Activated naive CD4-positive, alpha-beta T cell treated with anti-CD3 and anti-CD28 coated beads, Interleukin-2, amount 10 ng/mL, durations not matched to agents 7 days and 5 days (primary cell): ENCODE measurements around the gene MYL7.
A peak's percentile ranks its signal among the peaks of the same experiment; 100 is the strongest.

Experiments
- CTCF ChIA-PET: fragments of 350-600 bp; sonication (Branson Sonifier 250); formaldehyde crosslinking; loops from one replicate; lab custom pipeline; 2021; ENCODE audit warnings: antibody characterized with exemption; lab: Charles Lee
- DNase-seq: peaks from one replicate; pipeline ENCODE4 v3.0.0-alpha.2; 2020
- H3K27ac Mint-ChIP-seq: one replicate; pipeline ENCODE4 v1.8.0; 2021; ENCODE audit warnings: mild to moderate bottlenecking, moderate library complexity, mixed read lengths
- H3K27me3 Mint-ChIP-seq: one replicate; pipeline ENCODE4 v1.8.0; 2021; ENCODE audit warnings: mild to moderate bottlenecking, mixed read lengths
- H3K36me3 Mint-ChIP-seq: one replicate; pipeline ENCODE4 v1.8.0; 2021; ENCODE audit warnings: mixed read lengths
- H3K4me1 Mint-ChIP-seq: one replicate; pipeline ENCODE4 v1.8.0; 2021; ENCODE audit warnings: mixed read lengths
- H3K4me3 Mint-ChIP-seq: one replicate; pipeline ENCODE4 v1.8.0; 2021; ENCODE audit warnings: mild to moderate bottlenecking, moderate library complexity, mixed read lengths
- H3K9me3 Mint-ChIP-seq: one replicate; pipeline ENCODE4 v1.8.0; 2021; ENCODE audit warnings: mixed read lengths

MYL7 gene

GRCh38 chr7:44102846-44103565 is 38.1 kb downstream of the MYL7 start:
- CTCF ChIA-PET = interaction anchor here (0.8 kb wide), 1 partner anchor 94 kb away, joined by 3 read pairs; no protein-coding TSS in a partner anchor
- Mint-ChIP-seq H3K4me3 (peak overlapping the region; percentile 47), H3K4me1 (peaks cover 3% of the 10 kb centered on the region), H3K27me3 (peaks cover 61% of the 10 kb centered on the region), H3K27ac (no peak overlapping the region), H3K9me3 (no peaks in the 10 kb centered on the region), H3K36me3 (no peaks in the 10 kb centered on the region)
- no peak for DNase-seq

- H3K36me3 Mint-ChIP-seq = no peaks in the 10 kb centered on the region
- H3K4me3 Mint-ChIP-seq = no peak overlapping the region
- CTCF ChIA-PET = interaction anchor here (0.8 kb wide), 1 partner anchor 94 kb away, joined by 3 read pairs; no protein-coding TSS in a partner anchor
- H3K4me1 Mint-ChIP-seq = peaks cover 9% of the 10 kb centered on the region
- no peak for DNase-seq
- H3K9me3 Mint-ChIP-seq = no peaks in the 10 kb centered on the region
- H3K27me3 Mint-ChIP-seq = peaks cover 61% of the 10 kb centered on the region
- no peak overlapping the region for H3K27ac Mint-ChIP-seq
Observed at GRCh38 chr7:44101966-44102845, 38.9 kb downstream of the MYL7 start.

GRCh38 chr7:44101303-44101965 is 39.7 kb downstream of the MYL7 start:
- H3K27me3 Mint-ChIP-seq = peaks cover 59% of the 10 kb centered on the region
- DNase-seq = no peak

GRCh38 chr7:44100458-44101302 is 40.5 kb downstream of the MYL7 start:
- DNase-seq = no peak
- Mint-ChIP-seq H3K27me3 (peaks cover 58% of the 10 kb centered on the region), H3K4me1 (peaks cover 14% of the 10 kb centered on the region), H3K9me3 (no peaks in the 10 kb centered on the region), H3K36me3 (no peaks in the 10 kb centered on the region), H3K27ac (no peak overlapping the region), H3K4me3 (no peak overlapping the region)
- CTCF ChIA-PET = no interaction called here

More at GRCh38 chr7:44101303-44101965, 39.7 kb downstream of the MYL7 start:
- no peak overlapping the region for H3K4me3 Mint-ChIP-seq
- H3K4me1 Mint-ChIP-seq = peaks cover 14% of the 10 kb centered on the region
- no peaks in the 10 kb centered on the region for H3K36me3 Mint-ChIP-seq
- H3K27ac Mint-ChIP-seq = no peak overlapping the region
- no peaks in the 10 kb centered on the region for H3K9me3 Mint-ChIP-seq
- CTCF ChIA-PET = no interaction called here

- peaks cover 11% of the 10 kb centered on the region for H3K4me1 Mint-ChIP-seq
- peaks cover 56% of the 10 kb centered on the region for H3K27me3 Mint-ChIP-seq
- no peak overlapping the region for H3K4me3 Mint-ChIP-seq
- no peaks in the 10 kb centered on the region for H3K9me3 Mint-ChIP-seq
- no peak overlapping the region for H3K27ac Mint-ChIP-seq
- no peak for DNase-seq
- H3K36me3 Mint-ChIP-seq = no peaks in the 10 kb centered on the region
- CTCF ChIA-PET = no interaction called here
Observed at GRCh38 chr7:44099669-44100068, 41.5 kb downstream of the MYL7 start.

- Mint-ChIP-seq H3K9me3 (peaks cover 1% of the 10 kb centered on the region), H3K36me3 (no peaks in the 10 kb centered on the region), H3K27ac (peak overlapping the region; percentile 67), H3K27me3 (peaks cover 47% of the 10 kb centered on the region), H3K4me1 (peaks cover 11% of the 10 kb centered on the region), H3K4me3 (no peak overlapping the region)
- CTCF ChIA-PET = interaction anchor here (0.9 to 1.5 kb wide), 4 partner anchors 13 to 97 kb away, joined by 3 to 4 read pairs (median 3); no protein-coding TSS in a partner anchor
- DNase-seq = no peak
Observed at GRCh38 chr7:44098092-44099068, 42.8 kb downstream of the MYL7 start.

- no peak overlapping the region for H3K27ac Mint-ChIP-seq
- H3K27me3 Mint-ChIP-seq = peaks cover 47% of the 10 kb centered on the region
- CTCF ChIA-PET = interaction anchor here (0.9 to 1.5 kb wide), 5 partner anchors 8 to 98 kb away, joined by 3 to 4 read pairs (median 3); no protein-coding TSS in a partner anchor
- no peak overlapping the region for H3K4me3 Mint-ChIP-seq
- H3K4me1 Mint-ChIP-seq = peaks cover 11% of the 10 kb centered on the region
- H3K9me3 Mint-ChIP-seq = peaks cover 4% of the 10 kb centered on the region
- DNase-seq = no peak
- no peaks in the 10 kb centered on the region for H3K36me3 Mint-ChIP-seq
Observed at GRCh38 chr7:44097064-44097932, 43.8 kb downstream of the MYL7 start.

GRCh38 chr7:44096326-44096881 is 44.7 kb downstream of the MYL7 start:
- CTCF ChIA-PET = interaction anchor here (0.7 to 1.5 kb wide), 2 partner anchors 15 kb away, joined by 3 to 4 read pairs; no protein-coding TSS in a partner anchor
- peaks cover 11% of the 10 kb centered on the region for H3K4me1 Mint-ChIP-seq
- peaks cover 4% of the 10 kb centered on the region for H3K9me3 Mint-ChIP-seq

GRCh38 chr7:44095781-44096180 is 45.4 kb downstream of the MYL7 start:
- CTCF ChIA-PET = interaction anchor here (0.7 kb wide), 1 partner anchor 14 kb away, joined by 3 read pairs; no protein-coding TSS in a partner anchor
- DNase-seq = no peak
- no peak overlapping the region for H3K27ac Mint-ChIP-seq
- no peak overlapping the region for H3K4me3 Mint-ChIP-seq
- H3K9me3 Mint-ChIP-seq = peaks cover 4% of the 10 kb centered on the region
- H3K27me3 Mint-ChIP-seq = peaks cover 38% of the 10 kb centered on the region
- no peaks in the 10 kb centered on the region for H3K36me3 Mint-ChIP-seq
- H3K4me1 Mint-ChIP-seq = peaks cover 11% of the 10 kb centered on the region

More at GRCh38 chr7:44096326-44096881, 44.7 kb downstream of the MYL7 start:
- no peak overlapping the region for H3K4me3 Mint-ChIP-seq
- no peaks in the 10 kb centered on the region for H3K36me3 Mint-ChIP-seq
- DNase-seq = no peak
- no peak overlapping the region for H3K27ac Mint-ChIP-seq
- peaks cover 42% of the 10 kb centered on the region for H3K27me3 Mint-ChIP-seq

GRCh38 chr7:44094883-44095592 is 46.1 kb downstream of the MYL7 start:
- peaks cover 4% of the 10 kb centered on the region for H3K9me3 Mint-ChIP-seq
- H3K27ac Mint-ChIP-seq = no peak overlapping the region
- H3K36me3 Mint-ChIP-seq = no peaks in the 10 kb centered on the region
- CTCF ChIA-PET = no interaction called here
- H3K27me3 Mint-ChIP-seq = peaks cover 36% of the 10 kb centered on the region
- H3K4me3 Mint-ChIP-seq = no peak overlapping the region
- no peak for DNase-seq
- H3K4me1 Mint-ChIP-seq = peaks cover 11% of the 10 kb centered on the region

- CTCF ChIA-PET = no interaction called here
- H3K36me3 Mint-ChIP-seq = no peaks in the 10 kb centered on the region
- no peak overlapping the region for H3K27ac Mint-ChIP-seq
- no peak overlapping the region for H3K4me3 Mint-ChIP-seq
- DNase-seq = no peak
- peaks cover 11% of the 10 kb centered on the region for H3K4me1 Mint-ChIP-seq
- peaks cover 4% of the 10 kb centered on the region for H3K9me3 Mint-ChIP-seq
- peaks cover 36% of the 10 kb centered on the region for H3K27me3 Mint-ChIP-seq
Observed at GRCh38 chr7:44094365-44094764, 46.8 kb downstream of the MYL7 start.
